H1 (cell line): ENCODE data around the gene SOX6. TPM values are rescaled to one million over a fixed set of nuclear protein-coding genes. Genes with fewer than 3 reads are reported as not detected.

Experiments used
- CTCF ChIA-PET: fragments of 300-600 bp; sonication (Branson Sonifier 250); formaldehyde crosslinking; loops from one replicate; lab custom pipeline; 2021; ENCODE audit not compliant: partially characterized antibody; lab: Charles Lee
- POLR2A ChIA-PET: fragments of 300-600 bp; sonication (Branson Sonifier 250); formaldehyde crosslinking; loops from one replicate; lab custom pipeline; 2021; ENCODE audit warnings: inconsistent platforms; ENCODE audit not compliant: partially characterized antibody; lab: Charles Lee
- DNase-seq, 2 experiments: peaks; one replicate each; pipeline versions ENCODE4 v3.0.0 to v3.0.0-alpha.2; 2010 to 2022; ENCODE audit warnings: low spot score in 2 of 2, low read depth in 1 of 2, mixed read lengths in 1 of 2
- FAIRE-seq: peaks from 2 replicates; lab custom pipeline; 2011; peaks lifted over from hg19 to GRCh38; lab: Jason Lieb, UNC
- H2AFZ ChIP-seq: 2 replicates; pipeline ENCODE4 v1.8.1; 2012; ENCODE audit warnings: low read length, inconsistent platforms
- H2AK5ac ChIP-seq: 2 replicates; pipeline ENCODE4 v1.6.1; 2013; ENCODE audit warnings: low read depth, low read length
- H2BK120ac ChIP-seq: replicated peaks from 2 replicates; pipeline ENCODE3; 2013; ENCODE audit warnings: low read depth, low read length, inconsistent platforms
- H2BK12ac ChIP-seq: 2 replicates; pipeline ENCODE4 v1.6.1; 2013; ENCODE audit warnings: low read depth, low read length
- H2BK15ac ChIP-seq: 2 replicates; pipeline ENCODE4 v1.6.1; 2013; ENCODE audit warnings: low read length
- H2BK20ac ChIP-seq: 2 replicates; pipeline ENCODE4 v1.6.1; 2013; ENCODE audit warnings: low read length
- H2BK5ac ChIP-seq: 2 replicates; pipeline ENCODE4 v1.6.1; 2013; ENCODE audit warnings: low read depth, low read length
- H3K14ac ChIP-seq: 2 replicates; pipeline ENCODE4 v1.6.1; 2013; ENCODE audit warnings: inconsistent platforms; ENCODE audit not compliant: insufficient read length
- H3K18ac ChIP-seq: 2 replicates; pipeline ENCODE4 v1.6.1; 2013; ENCODE audit warnings: low read length; ENCODE audit errors: extremely low read depth
- H3K23ac ChIP-seq: 2 replicates; pipeline ENCODE4 v1.6.1; 2013; ENCODE audit warnings: inconsistent platforms; ENCODE audit not compliant: insufficient read length
- H3K23me2 ChIP-seq: 2 replicates; pipeline ENCODE4 v1.6.1; 2013; ENCODE audit warnings: low read depth, low read length
- H3K27ac ChIP-seq: 2 replicates; pipeline ENCODE4 v1.6.1; 2011; ENCODE audit warnings: low read depth, low read length, inconsistent platforms
- H3K27me3 ChIP-seq, 4 experiments: replicated peaks in 1 of 4; 1 replicate in 1 of 4; 2 replicates in 3 of 4; pipeline versions ENCODE4 v1.6.1 to v1.8.1; 2011 to 2013; ENCODE audit warnings: low read length in 3 of 4, mild to moderate bottlenecking in 3 of 4, inconsistent platforms in 2 of 4, mixed read lengths in 2 of 4, moderate library complexity in 1 of 4; ENCODE audit not compliant: control insufficient read depth in 3 of 4, insufficient read depth in 3 of 4; ENCODE audit errors: extremely low read depth in 1 of 4
- H3K36me3 ChIP-seq, 4 experiments: 2 replicates each; pipeline versions ENCODE4 v1.6.1 to v1.8.1; 2011 to 2013; ENCODE audit warnings: mild to moderate bottlenecking in 4 of 4, low read length in 3 of 4, moderate library complexity in 2 of 4, control low read depth in 1 of 4, inconsistent platforms in 1 of 4; ENCODE audit not compliant: insufficient read depth in 4 of 4, control insufficient read depth in 2 of 4
- H3K4ac ChIP-seq: replicated peaks from 2 replicates; pipeline ENCODE3; 2013; ENCODE audit warnings: low read length, low read depth, mixed read lengths, inconsistent platforms; ENCODE audit not compliant: insufficient read length
- H3K4me1 ChIP-seq, 4 experiments: replicated peaks in 1 of 4; 1 replicate in 1 of 4; 2 replicates in 3 of 4; pipeline versions ENCODE4 v1.6.1 to v1.8.1; 2011 to 2013; ENCODE audit warnings: low read length in 3 of 4, inconsistent platforms in 2 of 4, mixed read lengths in 1 of 4; ENCODE audit not compliant: insufficient read depth in 4 of 4, control insufficient read depth in 3 of 4
- H3K4me2 ChIP-seq, 2 experiments: 2 replicates each; pipeline versions ENCODE4 v1.6.1 to v1.8.1; 2011 to 2013; ENCODE audit warnings: low read depth in 2 of 2, low read length in 2 of 2, control low read depth in 1 of 2, inconsistent platforms in 1 of 2, mild to moderate bottlenecking in 1 of 2; ENCODE audit not compliant: insufficient read depth in 1 of 2
- H3K4me3 ChIP-seq, 4 experiments: fragments of 200-600, 300-600 bp in 1 of 4; sonication (generic), shearing (Covaris generic), sonication (Bioruptor Twin) in 1 of 4; 2 replicates each; pipeline versions ENCODE4 v1.5.1 to v1.8.1; 2011 to 2016; ENCODE audit warnings: low read length in 4 of 4, low read depth in 3 of 4, control low read depth in 2 of 4, inconsistent platforms in 2 of 4, mild to moderate bottlenecking in 2 of 4, mixed read lengths in 1 of 4, moderate library complexity in 1 of 4; ENCODE audit not compliant: insufficient read depth in 2 of 4; ENCODE audit errors: extremely low read depth in 1 of 4
- H3K56ac ChIP-seq: replicated peaks from 2 replicates; pipeline ENCODE3; 2013; ENCODE audit warnings: low read depth, mild to moderate bottlenecking, mixed read lengths, low read length, inconsistent platforms; ENCODE audit not compliant: insufficient read length
- H3K79me1 ChIP-seq: 2 replicates; pipeline ENCODE4 v1.6.1; 2013; ENCODE audit warnings: low read depth, low read length, control low read depth
- H3K79me2 ChIP-seq, 2 experiments: 2 replicates each; pipeline versions ENCODE4 v1.6.1 to v1.8.1; 2012 to 2013; ENCODE audit warnings: low read length in 2 of 2, mild to moderate bottlenecking in 2 of 2, inconsistent platforms in 1 of 2; ENCODE audit not compliant: insufficient read depth in 2 of 2, control insufficient read depth in 1 of 2
- H3K9ac ChIP-seq, 4 experiments: replicated peaks in 1 of 4; 1 replicate in 1 of 4; 2 replicates in 3 of 4; pipeline versions ENCODE4 v1.6.1 to v1.8.1; 2011 to 2013; ENCODE audit warnings: low read depth in 3 of 4, low read length in 3 of 4, control low read depth in 2 of 4, mild to moderate bottlenecking in 2 of 4, moderate library complexity in 2 of 4, inconsistent platforms in 1 of 4; ENCODE audit errors: extremely low read depth in 1 of 4
- H3K9me3 ChIP-seq, 2 experiments: 2 replicates each; pipeline versions ENCODE4 v1.6.1 to v1.8.1; 2012 to 2013; ENCODE audit warnings: mild to moderate bottlenecking in 2 of 2, moderate library complexity in 2 of 2, control low read depth in 1 of 2, inconsistent platforms in 1 of 2, low read depth in 1 of 2, low read length in 1 of 2, mixed read lengths in 1 of 2; ENCODE audit not compliant: insufficient read depth in 2 of 2
- H4K20me1 ChIP-seq, 2 experiments: replicated peaks in 1 of 2; 2 replicates each; pipeline versions ENCODE3 to v1.8.1; 2011 to 2013; ENCODE audit warnings: inconsistent platforms in 2 of 2, low read length in 2 of 2, mild to moderate bottlenecking in 1 of 2; ENCODE audit not compliant: insufficient read depth in 2 of 2, control insufficient read depth in 1 of 2
- H4K5ac ChIP-seq: 2 replicates; pipeline ENCODE4 v1.6.1; 2013; ENCODE audit warnings: low read length, low read depth, mixed read lengths, inconsistent platforms; ENCODE audit not compliant: insufficient read length
- H4K8ac ChIP-seq: 2 replicates; pipeline ENCODE4 v1.8.0; 2013; ENCODE audit warnings: mild to moderate bottlenecking, moderate library complexity, low read length, inconsistent platforms; ENCODE audit not compliant: insufficient read depth; ENCODE audit errors: extremely low read depth
- H4K91ac ChIP-seq: replicated peaks from 2 replicates; pipeline ENCODE3; 2013; ENCODE audit warnings: low read length, mixed read lengths, inconsistent platforms; ENCODE audit not compliant: insufficient read length
- CHD2 ChIP-seq: IDR thresholded peaks from 2 replicates; pipeline ENCODE4 v1.6.1; 2012; ENCODE audit warnings: low read length, improper control_type of control experiment
- EZH2 ChIP-seq: fragments of 200-600 bp; sonication (generic); IDR thresholded peaks from 2 replicates; pipeline ENCODE4 v1.7.1; 2012; ENCODE audit warnings: low read depth, mild to moderate bottlenecking, moderate library complexity, low read length, inconsistent platforms; ENCODE audit not compliant: severe bottlenecking
- GABPA ChIP-seq: IDR thresholded peaks from 2 replicates; pipeline ENCODE4 v1.6.1; 2011; ENCODE audit warnings: mild to moderate bottlenecking, low read length, moderate library complexity, borderline replicate concordance; ENCODE audit not compliant: insufficient read depth
- RAD21 ChIP-seq, 2 experiments: IDR thresholded peaks in 1 of 2; conservative IDR thresholded peaks in 1 of 2; 2 replicates each; pipeline ENCODE4 v1.6.1; 2011; ENCODE audit warnings: low read depth in 2 of 2, low read length in 2 of 2, improper control_type of control experiment in 1 of 2, inconsistent platforms in 1 of 2, mild to moderate bottlenecking in 1 of 2, moderate library complexity in 1 of 2
- RFX5 ChIP-seq: IDR thresholded peaks from 2 replicates; pipeline ENCODE4 v1.6.1; 2011; ENCODE audit warnings: low read depth, low read length, improper control_type of control experiment, borderline replicate concordance
- RXRA ChIP-seq: IDR thresholded peaks from 2 replicates; pipeline ENCODE4 v1.6.1; 2011; ENCODE audit warnings: low read depth, mild to moderate bottlenecking, low read length, moderate library complexity; ENCODE audit not compliant: insufficient read depth
- SIN3A ChIP-seq, 2 experiments: IDR thresholded peaks in 1 of 2; conservative IDR thresholded peaks in 1 of 2; 2 replicates each; pipeline ENCODE4 v1.6.1; 2011 to 2012; ENCODE audit warnings: low read length in 2 of 2, improper control_type of control experiment in 1 of 2, low read depth in 1 of 2, mild to moderate bottlenecking in 1 of 2
- SP1 ChIP-seq: IDR thresholded peaks from 2 replicates; pipeline ENCODE4 v1.6.1; 2011; ENCODE audit warnings: low read depth, low read length
- ZNF274 ChIP-seq: IDR thresholded peaks from 2 replicates; pipeline ENCODE4 v1.7.0; 2012; ENCODE audit warnings: low read length, borderline replicate concordance; ENCODE audit errors: extremely low read depth
- WGBS, 2 experiments: shearing (Covaris generic) in 1 of 2; methylation state at CpG; one replicate each; pipeline versions ENCODE4 v1.1.6 to v1.1.7; 2013 to 2015; ENCODE audit warnings: low lambda C conversion rate in 2 of 2, mixed read lengths in 2 of 2, inconsistent platforms in 1 of 2, low coverage in 1 of 2, missing lambda C conversion rate in 1 of 2; ENCODE audit not compliant: insufficient replicate concordance in 2 of 2, insufficient coverage in 1 of 2, insufficient read length in 1 of 2; ENCODE audit errors: extremely low coverage in 1 of 2, missing lambda C conversion rate in 1 of 2; 5-methylcytosine and 5-hydroxymethylcytosine counted together
- polyA plus RNA-seq, 7 experiments: library from polyadenylated mRNA; depleted of rRNA in 3 of 7; stranded (reverse) in 5 of 7; unstranded in 2 of 7; fragments of >200 nt in 5 of 7; fragments of 200-250 nt in 2 of 7; gene quantifications; 1 replicate in 5 of 7; 2 replicates in 1 of 7; 4 replicates in 1 of 7; pipeline versions ENCODE4 v1.2.1 to v1.2.3, GENCODE V29; 2011 to 2013; ENCODE audit warnings: missing spikeins in 2 of 7, mixed read lengths in 2 of 7
- total RNA-seq: library from RNA; stranded (reverse); fragmentation: NEBNext Ultra II Directional; extraction: Animal tissue kit (Norgen Biotek cat#: 25700); gene quantifications from 2 replicates; pipeline ENCODE4 v1.2.1, GENCODE V29; 2021
- TF ChIP-seq, protein P1 (sequence below): IDR thresholded peaks from 2 replicates; pipeline ENCODE4 v1.6.1; 2011; ENCODE audit warnings: low read depth, mild to moderate bottlenecking, low read length; ENCODE audit not compliant: insufficient read depth
- TF ChIP-seq, protein P2 (sequence below): IDR thresholded peaks from 2 replicates; pipeline ENCODE4 v1.6.1; 2012; ENCODE audit warnings: inconsistent platforms

Gene SOX6
- total and polyA plus RNA-seq, 2 of the 8 experiments (the other 6 are each of a cell fraction or from before 2014, with no cell fraction given) = 0.09 TPM; not detected in 1

DNA sequence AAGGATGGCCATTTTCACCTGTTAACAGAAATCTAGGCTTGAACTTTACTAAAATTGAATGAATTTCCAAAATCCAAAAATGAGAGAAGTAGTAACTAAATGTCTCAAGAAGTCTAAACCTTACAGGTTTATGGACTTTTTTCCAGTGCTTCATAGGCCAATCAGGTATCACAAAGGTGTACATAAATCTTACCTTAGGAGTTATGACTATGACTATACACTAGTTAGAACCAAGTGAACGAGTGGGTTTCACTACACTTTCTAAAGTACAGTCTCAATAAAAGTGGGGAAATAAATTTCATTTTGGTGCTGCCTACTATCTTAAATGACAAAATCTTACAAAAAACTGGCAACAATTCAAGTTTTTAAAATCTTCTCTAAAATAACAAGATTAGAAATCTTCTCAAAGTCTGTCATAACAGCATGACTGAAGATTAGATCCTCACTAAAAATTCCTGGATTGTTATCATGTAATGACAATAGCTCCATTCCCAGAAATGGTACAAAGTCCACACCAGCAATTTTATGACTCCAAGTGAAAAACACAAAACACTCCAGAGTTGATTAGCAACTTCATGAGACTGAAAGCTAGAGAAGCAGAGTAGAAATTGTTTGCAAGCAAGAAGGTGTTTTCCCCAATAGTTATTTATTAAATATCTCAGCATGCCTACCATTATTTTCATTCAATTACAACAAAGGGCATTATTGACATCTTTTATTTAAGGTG lies 20.9 kb downstream of the SOX6 start:
- no peak overlapping the region for H3K4me3 ChIP-seq
- FAIRE-seq = no peak
- TF ChIP-seq RFX5 = no peak
- TF ChIP-seq SIN3A (conservative IDR thresholded peaks at IDR 0.05 in 1 of 2, IDR thresholded peaks at IDR 0.05 in 1 of 2; ENCODE audit: low read depth in 1 of 2, low read length in 2 of 2) = no peak
- TF ChIP-seq RXRA = no peak
- TF ChIP-seq, protein P1, sequence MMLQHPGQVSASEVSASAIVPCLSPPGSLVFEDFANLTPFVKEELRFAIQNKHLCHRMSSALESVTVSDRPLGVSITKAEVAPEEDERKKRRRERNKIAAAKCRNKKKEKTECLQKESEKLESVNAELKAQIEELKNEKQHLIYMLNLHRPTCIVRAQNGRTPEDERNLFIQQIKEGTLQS = no peak
- TF ChIP-seq, protein P2, sequence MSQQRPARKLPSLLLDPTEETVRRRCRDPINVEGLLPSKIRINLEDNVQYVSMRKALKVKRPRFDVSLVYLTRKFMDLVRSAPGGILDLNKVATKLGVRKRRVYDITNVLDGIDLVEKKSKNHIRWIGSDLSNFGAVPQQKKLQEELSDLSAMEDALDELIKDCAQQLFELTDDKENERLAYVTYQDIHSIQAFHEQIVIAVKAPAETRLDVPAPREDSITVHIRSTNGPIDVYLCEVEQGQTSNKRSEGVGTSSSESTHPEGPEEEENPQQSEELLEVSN = no peak
- TF ChIP-seq RAD21 (IDR thresholded peaks at IDR 0.05 in 1 of 2, conservative IDR thresholded peaks at IDR 0.05 in 1 of 2; ENCODE audit: low read depth in 2 of 2, low read length in 2 of 2) = no peak
- no peak for TF ChIP-seq EZH2
- no peak for TF ChIP-seq GABPA
- TF ChIP-seq ZNF274 = no peak
- no peak for TF ChIP-seq CHD2
- no peak for TF ChIP-seq SP1

More for the DNA sequence above, 20.9 kb downstream of the SOX6 start:
- Histone ChIP-seq H2AK5ac (no peak overlapping the region), H2BK15ac (no peak overlapping the region), H3K9me3 (no peaks in the 10 kb centered on the region), H3K36me3 (no peaks in the 10 kb centered on the region), H2BK20ac (no peak overlapping the region), H2BK5ac (no peak overlapping the region), H3K56ac (no peak overlapping the region), H3K27ac (no peak overlapping the region), H3K4ac (no peak overlapping the region), H3K79me1 (no peaks in the 10 kb centered on the region), H3K18ac (no peak overlapping the region), H4K91ac (no peak overlapping the region), H4K8ac (no peak overlapping the region), H3K4me1 (no peaks in the 10 kb centered on the region), H3K9ac (no peak overlapping the region), H2AFZ (no peak overlapping the region), H4K20me1 (no peaks in the 10 kb centered on the region), H3K23ac (no peak overlapping the region), H3K79me2 (no peaks in the 10 kb centered on the region), H4K5ac (no peak overlapping the region), H2BK120ac (no peak overlapping the region), H3K23me2 (no peaks in the 10 kb centered on the region), H3K4me2 (no peak overlapping the region), H2BK12ac (no peak overlapping the region), H3K14ac (no peak overlapping the region), H3K27me3 (peaks cover 0 to 2% (median 0%) of the 10 kb centered on the region in 4 experiments; a peak in 1 of 7 replicates)
- CTCF ChIA-PET = no interaction called here
- POLR2A ChIA-PET = no interaction called here
- 92% methylated on average over 1 of the region's 1 CpG; no CpG with 5 or more reads in 1 of the 2 experiments for WGBS, 2 experiments
- DNase-seq = no peak
